GM20000 (cell line): Measurements from ENCODE around the gene CCBE1.

Experiments
- DNase-seq: peaks from one replicate; pipeline ENCODE4 v3.0.0; 2012; ENCODE audit warnings: low spot score
- CTCF ChIP-seq: IDR thresholded peaks from 2 replicates; pipeline ENCODE4 v1.5.1; 2012; ENCODE audit warnings: mild to moderate bottlenecking, control low read depth; ENCODE audit errors: extremely low read depth, missing control alignments

The CCBE1 gene

GRCh38 chr18:59387687-59388565, 309.3 kb downstream of the CCBE1 start:
- TF ChIP-seq CTCF = no peak
- no peak for DNase-seq

- DNase-seq = no peak
- no peak for TF ChIP-seq CTCF
Observed at GRCh38 chr18:59386909-59387686, 310.1 kb downstream of the CCBE1 start.

GRCh38 chr18:59385191-59385590, 312.0 kb downstream of the CCBE1 start:
- DNase-seq = no peak
- no peak for TF ChIP-seq CTCF

GRCh38 chr18:59383851-59384250, 313.4 kb downstream of the CCBE1 start:
- DNase-seq = no peak
- no peak for TF ChIP-seq CTCF

GRCh38 chr18:59382383-59382782, 314.8 kb downstream of the CCBE1 start:
- DNase-seq = no peak
- no peak for TF ChIP-seq CTCF

- no peak for DNase-seq
- TF ChIP-seq CTCF = no peak
Observed at GRCh38 chr18:59381949-59382348, 315.3 kb downstream of the CCBE1 start.
